ENCODE measurements around the gene OR2L8.
"Not testable (repeated sequence)": the region's sequence is repeated elsewhere in the genome, so short reads cannot be mapped to it uniquely, and the experiment has no call there.

The OR2L8 gene, protein sequence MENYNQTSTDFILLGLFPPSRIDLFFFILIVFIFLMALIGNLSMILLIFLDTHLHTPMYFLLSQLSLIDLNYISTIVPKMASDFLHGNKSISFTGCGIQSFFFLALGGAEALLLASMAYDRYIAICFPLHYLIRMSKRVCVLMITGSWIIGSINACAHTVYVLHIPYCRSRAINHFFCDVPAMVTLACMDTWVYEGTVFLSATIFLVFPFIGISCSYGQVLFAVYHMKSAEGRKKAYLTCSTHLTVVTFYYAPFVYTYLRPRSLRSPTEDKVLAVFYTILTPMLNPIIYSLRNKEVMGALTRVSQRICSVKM

DNA sequence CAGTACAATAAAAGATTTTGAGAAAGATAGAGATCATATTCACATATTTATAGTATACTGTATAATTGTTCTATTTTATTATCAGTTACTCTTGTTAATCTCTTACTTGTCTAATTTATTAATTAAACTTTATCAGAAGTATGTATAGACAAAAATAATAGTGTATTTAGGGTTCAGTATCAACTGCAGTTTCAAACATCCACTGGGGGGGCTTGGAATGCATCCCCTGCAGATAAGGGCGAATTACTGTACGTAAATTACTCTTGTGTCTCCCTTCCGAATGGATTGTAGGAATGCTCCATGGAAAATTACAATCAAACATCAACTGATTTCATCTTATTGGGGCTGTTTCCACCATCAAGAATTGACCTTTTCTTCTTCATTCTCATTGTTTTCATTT is at the start of gene OR2L8:
Gene OR2L8, plus strand, starts transcription at position 301 of the 400 bp plus-strand sequence. Its CDS starts 0 bp downstream, at position 301.
- DNase-seq: no peak

DNA sequence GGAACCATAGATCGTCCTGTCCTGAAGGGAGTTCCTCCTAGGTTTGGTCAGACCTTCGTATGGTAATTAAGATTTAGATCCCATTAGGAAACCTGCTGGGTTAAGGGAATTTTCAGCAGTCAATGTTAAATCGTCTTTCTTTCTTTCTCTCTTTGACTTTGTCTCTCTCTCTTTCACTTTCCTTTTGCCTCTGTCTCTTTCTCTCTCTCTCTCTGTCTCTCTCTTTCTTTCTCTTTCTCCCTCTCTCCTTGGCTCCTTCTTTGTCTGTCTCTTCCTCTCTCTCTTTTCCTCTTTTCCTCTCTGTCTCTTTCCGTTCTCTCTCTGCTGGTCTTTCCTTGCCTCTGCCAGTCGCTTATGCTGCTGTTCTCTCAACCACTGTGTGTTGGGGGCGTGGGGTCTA is 44.5 kb upstream of the OR2L8 start:
- no peak for DNase-seq

DNA sequence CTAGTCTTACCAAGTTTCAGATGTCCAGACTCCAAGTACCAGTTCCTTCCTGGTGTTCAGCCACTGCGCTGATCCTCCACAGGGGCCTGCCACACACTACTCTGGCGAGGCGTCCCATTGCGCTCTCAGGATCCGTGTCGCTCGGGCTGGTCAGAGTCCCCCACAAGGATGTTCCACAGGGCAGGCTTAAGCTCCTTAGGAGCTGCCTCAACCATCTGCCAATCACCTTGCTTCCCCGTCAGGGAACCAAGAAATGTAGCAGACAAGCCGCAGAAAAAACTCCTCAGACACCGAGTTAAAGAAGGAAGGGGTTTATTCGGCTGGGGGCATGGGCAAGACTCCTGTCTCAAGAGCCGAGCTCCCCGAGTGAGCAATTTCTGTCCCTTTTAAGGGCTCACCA is 43.5 kb upstream of the OR2L8 start:
- no peak for DNase-seq

DNA sequence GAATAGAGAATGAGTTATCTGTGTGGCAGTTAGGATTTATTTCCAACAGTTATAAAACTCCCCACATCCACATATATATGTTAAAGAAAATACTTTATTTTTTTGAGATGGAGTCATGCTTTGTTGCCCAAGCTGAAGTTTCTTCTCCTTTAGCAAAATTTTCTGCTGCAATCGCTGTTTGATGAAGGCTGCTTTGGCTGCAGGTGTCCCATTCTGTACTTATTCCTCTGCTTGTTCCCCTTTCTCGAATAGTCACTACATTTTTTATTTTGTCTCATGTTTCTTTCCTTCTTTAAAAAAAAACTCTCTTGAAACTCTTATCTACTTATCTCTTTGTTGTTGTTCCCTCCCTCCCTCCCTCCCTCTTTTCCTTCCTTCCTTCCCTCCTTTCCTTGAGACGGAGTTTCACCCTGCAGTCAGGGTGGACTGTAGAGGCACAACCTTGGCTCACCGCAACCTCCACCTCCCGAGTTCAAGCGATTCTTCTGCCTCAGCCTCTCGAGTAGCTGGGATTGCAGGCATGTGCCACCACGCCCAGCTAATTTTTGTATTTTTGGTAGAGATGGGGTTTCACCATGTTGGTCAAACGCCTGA is 42.7 kb upstream of the OR2L8 start:
- no peak for DNase-seq

DNA sequence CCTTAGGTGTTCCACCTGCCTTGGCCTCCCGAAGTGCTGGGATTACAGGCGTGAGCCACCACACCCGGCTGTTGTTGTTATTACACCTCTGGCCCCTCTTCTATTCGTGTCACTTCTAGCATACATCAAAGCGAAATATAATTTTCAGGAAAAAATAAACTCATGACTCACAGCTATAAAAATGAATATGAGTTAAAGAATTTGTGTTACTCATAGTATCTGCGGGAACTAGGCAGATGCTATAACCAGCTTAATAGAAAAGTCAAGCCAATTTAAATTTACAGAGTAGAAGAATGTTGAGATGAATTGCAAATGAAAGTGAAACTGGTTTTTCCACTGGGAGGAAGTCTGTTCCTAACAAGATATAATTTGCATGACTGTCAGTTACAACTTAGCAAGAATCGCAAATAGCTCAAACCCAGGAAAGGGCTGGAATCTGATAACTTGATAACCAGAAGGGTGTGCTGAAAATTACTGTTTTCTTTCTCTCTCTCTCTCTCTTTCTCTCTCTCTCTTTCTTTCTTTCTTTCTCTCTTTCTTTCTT is 42.1 kb upstream of the OR2L8 start:
- no peak for DNase-seq

DNA sequence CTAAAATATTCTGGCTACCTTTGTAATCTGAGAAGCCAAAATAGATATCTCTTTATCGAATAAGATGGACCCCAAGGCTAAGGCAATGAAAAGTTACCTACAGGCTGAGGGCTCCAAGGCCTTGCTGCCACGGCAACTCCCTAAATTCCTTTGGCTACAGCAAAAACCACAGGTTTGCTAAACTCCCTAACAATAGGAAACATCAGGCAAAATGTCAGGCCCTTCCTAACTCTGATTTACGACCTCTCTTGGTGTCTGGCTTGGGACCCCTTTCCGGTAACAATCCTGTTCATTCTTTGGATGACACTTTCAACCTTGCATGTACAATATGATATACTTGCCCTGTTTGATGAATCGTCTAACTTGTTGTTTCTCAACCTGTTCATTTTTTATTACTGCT is 39.9 kb upstream of the OR2L8 start:
- DNase-seq: no peak

DNA sequence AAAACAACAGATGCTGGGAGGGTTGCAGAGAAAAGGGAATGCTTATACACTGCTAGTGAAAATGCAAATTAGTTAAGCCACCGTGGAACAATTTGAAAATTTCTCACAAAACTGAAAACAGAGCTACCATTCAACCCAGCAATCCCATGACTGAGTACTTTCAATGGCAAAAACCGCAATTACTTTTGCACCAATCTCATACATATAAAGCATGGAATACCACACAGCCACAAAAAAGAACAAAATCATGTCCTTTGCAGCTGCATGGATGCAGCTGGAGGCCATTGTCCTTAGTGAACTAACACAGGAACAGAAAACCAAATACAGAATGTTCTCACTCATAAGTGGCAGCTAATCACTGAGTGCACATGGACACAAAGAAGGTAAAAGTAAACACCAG is 34.9 kb upstream of the OR2L8 start:
- no peak for DNase-seq

DNA sequence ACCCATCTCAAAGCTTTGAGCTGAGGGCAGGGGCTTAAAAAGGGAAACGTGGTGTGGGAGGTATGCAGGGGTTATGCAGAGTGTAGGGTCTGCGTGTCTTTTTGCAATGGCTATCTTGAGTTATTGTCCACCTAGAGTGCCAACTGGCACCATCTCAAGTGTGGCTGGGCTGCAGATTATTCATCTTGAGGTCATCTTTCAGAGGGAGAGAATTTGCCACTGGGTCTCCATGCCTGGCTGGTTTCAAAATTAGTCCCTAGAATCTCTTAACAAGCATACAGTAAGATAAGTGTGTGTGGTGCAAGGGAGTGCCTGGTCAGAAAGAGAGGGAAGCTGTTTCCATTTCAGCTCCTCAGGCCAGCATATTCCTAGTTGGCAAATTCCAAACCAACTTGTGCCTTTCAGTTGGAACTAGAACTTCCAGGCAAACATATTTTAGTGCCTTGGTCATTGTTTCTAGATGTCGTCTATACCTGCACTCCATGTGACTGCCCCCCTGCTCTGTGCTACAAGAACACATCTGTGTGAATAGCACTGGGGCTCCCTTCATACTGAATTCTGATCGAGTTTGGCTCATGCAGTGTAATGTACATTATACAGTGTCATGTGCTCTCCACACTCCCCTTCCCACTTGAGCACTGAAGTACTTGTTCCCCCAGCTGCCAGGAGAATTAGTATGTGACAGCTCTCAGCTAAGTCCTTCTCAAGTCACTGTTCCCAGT is 33.6 kb upstream of the OR2L8 start:
- DNase-seq: no peak

DNA sequence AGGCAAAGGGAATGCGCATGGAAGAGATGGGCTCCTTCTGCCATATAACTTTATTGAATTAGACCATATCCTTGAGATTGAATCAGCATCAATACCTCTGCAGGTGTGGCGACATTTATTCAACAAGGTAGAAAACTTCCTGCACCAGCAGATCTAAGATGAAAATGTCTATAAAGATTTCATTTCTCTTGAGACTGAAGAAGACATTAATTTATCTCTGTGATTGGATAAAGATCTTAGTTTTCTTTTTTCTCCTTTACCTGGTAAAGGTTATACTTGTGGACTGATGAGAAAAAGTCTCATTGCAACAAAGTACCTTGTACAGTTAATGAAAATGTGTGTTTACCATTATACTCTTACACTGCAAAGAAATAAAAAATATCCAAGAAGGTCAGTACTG is 28.7 kb upstream of the OR2L8 start, which contains the start of gene OR2T8:
Gene OR2T8, plus strand, starts transcription at position 301 of the 400 bp plus-strand sequence. CDS start 766 bp downstream, outside the sequence.
- no peak for DNase-seq

DNA sequence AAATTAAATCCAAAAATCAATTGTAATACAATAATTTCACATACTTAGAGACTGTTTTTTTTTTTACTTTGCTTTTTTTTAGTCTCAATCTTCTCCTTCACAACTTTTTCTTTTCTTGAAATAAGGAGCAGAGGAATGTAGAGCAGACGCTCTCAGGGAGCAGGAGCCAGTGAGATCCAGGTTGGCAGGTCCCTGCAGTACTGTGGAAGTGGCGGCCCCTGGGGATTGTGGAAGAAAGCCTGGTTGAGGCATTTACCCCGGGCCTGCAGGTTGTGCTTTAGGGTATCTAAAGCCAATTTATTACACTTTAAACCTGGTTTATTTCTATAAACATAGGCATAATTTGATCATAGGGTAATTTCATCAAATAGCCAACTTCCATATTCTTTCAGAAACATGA is 24.7 kb upstream of the OR2L8 start:
- DNase-seq: no peak

DNA sequence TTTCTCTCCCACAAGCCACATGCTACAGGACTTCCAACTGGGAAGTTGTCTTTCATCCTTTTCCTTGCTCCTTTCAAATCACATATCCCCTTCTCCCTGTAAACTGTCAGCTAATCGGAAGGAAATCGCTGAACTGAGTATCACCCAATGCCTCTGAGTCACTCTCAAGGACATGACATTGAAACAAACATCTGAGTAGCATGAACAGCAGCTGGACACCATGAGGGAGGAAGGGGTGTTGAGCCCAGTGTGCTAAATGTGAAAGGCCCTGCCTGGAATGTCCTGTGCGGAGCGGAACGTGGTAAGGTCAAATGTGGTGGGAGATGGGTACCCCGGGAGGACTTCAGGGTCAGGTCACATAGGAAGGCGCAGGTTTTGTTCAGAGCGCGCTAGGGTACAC is 23.8 kb upstream of the OR2L8 start, which contains the start of gene OR2AJ1:
Gene OR2AJ1, plus strand, starts transcription at position 22 of the 400 bp plus-strand sequence. CDS start 8,880 bp downstream, outside the sequence.
- no peak for DNase-seq

DNA sequence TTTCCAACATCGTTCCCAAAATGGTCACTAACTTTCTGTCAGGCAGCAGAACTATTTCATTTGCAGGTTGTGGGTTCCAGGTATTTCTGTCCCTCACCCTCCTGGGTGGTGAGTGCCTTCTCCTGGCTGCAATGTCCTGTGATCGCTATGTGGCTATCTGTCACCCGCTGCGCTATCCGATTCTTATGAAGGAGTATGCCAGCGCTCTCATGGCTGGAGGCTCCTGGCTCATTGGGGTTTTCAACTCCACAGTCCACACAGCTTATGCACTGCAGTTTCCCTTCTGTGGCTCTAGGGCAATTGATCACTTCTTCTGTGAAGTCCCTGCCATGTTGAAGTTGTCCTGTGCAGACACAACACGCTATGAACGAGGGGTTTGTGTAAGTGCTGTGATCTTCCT is 14.7 kb upstream of the OR2L8 start:
- no peak for DNase-seq

DNA sequence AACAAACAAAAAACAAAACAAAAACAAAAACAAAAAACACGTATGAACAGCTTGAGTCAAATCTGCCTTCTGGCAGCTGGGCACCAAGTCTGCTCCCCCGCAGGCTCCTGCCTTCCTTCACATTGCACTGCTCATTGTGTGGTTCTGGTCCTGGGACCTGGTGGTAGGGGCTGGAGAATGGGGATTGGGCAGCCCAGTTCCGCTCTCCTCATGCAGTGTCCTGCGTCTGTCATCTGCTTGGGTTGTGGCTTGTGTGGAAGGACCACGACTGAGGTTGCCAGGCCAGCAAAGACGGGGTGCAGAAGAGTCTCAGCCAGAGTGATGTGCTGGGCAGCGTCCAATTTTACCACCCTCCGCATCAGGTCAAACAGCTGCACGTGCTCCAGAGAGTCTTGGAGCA is 12.9 kb upstream of the OR2L8 start:
- no peak for DNase-seq

DNA sequence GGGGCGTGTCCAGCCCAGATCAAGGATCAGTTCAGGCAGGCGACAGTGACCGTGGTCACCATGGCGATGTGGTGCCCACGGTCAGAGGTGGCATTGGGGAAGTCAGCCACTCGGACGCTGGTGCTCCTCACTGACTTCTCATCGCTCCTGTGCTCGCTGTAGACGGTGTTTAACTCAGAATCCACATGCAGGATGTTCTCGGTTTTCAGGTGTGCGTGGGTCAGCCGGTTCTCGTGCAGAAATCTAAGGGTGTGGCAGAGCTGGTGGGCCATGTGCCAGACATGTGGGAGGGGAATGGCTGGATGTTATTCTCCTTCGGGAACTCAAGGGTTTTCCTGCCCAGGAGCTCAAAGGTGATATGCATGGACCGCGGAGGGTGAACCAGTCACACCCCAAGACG is 12.2 kb upstream of the OR2L8 start:
- no peak for DNase-seq

DNA sequence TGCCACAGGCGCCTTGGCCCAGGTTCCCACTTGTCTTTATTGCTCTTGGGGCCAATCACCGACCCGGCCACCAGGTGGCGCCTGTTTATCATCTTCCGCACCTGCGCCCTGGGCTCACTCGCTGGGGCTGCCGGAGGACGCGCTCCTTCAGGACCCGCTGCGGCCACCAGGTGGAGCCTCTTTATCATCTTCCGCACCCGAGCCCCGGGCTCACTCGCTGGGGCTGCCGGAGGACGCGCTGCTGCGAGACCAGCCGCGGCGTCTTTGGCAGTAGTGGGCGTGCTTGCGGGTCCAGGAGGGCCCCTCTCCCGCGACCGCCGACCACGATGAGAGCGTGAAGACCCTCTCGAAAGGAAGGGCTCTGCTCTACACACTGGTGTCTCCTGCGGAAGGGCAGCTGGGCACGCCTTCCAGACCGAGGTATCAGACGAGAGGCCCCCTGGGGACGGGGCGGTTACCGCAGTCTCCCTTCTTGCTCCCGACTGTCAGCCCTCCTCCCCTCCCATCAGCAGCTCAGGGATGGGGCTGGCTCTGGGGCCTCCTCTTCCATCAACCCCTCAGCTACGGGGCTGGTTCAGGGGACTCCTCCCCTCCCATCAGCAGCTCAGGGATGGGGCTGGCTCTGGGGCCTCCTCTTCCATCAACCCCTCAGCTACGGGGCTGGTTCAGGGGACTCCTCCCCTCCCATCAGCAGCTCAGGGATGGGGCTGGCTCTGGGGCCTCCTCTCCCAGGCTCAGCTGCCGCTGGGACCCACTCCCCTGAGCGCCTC is 11.5 kb upstream of the OR2L8 start:
- not testable (repeated sequence) for DNase-seq

DNA sequence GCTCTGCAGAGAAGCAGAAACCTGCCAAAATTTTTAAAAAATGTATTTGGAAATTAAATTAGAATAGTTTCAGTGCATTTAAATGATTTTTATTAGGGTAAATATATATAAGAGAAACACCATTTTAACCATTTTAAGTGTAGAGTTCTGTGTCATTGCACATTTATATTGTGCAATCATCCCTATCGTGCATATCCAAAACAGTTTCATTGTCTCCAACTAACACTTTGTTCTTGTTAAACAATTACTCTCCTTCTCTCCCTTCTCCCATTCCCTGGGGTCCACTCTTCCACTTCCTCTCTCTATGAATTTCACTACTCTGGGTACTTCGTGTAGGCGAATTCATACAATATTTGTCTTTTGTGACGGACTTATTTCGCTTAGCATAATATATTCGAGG is 6.0 kb upstream of the OR2L8 start:
- no peak for DNase-seq

DNA sequence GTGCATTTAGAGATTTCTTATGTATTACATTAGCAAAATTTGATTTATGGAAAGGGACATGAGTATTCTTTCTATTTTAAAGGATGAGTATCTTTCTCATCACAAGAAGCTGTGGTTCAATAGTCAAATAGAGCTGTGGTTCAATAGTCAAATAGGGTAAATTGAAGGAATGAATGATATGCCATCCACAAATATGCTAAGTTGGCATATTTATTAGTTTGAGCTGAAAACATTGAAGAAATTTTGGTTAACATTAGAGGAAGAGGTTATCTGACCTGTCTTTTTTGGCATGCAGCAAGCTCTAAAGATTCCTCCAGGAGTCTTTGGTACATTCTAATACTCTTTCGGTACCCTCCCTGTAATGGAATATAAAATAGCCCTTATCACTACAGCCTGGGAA is 4.8 kb downstream of the OR2L8 start:
- no peak for DNase-seq

DNA sequence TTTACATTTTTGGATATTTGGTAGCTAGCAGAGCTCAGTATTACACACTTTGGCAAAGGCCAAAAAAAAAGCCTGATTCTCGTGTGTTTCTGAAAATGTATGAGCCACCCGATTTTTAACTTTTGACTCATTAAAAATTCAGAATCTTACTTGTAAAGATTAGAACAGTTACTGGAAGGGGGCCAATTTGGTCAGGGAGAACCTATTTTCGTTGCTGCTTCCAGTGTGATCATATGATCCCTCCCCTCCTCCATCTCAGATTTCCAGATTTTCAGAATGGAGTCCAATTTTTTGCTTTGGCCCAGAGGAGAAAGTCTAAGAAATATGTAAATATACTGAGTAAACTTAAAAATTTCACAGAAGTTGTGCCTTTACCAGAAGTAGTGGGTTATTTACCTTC is 13.1 kb downstream of the OR2L8 start:
- DNase-seq: no peak

DNA sequence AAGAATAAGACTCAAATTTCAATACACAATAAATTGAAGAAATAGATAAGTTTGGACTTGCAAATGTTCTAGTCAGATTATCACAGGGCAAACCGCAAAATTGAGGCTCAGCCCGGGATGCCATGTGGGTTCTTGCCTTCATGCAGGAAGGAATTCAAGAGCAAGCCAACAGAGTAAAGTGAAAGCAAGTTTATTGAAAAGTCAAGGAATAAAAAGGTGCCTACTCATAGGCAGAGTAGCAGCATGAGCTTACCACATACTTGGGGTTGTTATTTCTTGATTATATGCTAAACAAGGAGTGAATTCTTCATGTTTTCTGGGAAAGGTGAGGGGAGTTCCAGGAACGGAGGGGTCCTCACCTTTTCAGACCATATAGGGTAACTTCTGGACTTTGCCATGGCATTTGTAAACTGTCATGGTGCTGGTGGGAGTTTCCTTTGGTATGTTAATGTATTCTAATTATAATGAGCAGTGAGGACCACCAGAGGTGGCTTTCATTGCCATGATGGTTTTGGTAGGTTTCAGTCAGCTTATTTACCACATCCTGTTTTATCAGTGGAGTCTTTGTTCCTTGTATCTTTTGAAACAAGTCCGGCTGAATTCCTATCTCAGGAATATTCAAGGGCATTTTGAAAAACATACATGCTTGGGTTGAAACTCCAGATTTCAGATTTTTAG is 14.4 kb downstream of the OR2L8 start:
- no peak for DNase-seq

DNA sequence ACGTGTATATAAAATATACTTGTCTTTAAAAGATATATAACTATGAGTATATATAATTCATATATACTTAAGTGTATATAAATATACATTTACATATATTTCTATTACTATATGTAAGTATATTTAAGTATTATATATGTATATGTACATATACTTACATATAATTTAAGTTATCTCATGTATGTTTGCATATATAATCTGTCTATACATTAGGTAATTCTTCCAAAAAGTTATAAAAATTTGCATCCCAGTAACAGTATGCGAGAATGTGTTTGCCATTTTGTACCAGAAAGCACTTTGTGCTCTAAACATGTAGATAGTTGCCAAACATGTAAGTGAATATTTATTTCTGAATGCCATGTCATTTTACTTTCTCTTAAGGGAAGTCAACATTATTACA is 16.3 kb downstream of the OR2L8 start, which contains the start of gene OR2AK2:
Gene OR2AK2, plus strand, starts transcription at position 301 of the 400 bp plus-strand sequence. CDS start 144 bp downstream, outside the sequence.
- no peak for DNase-seq

DNA sequence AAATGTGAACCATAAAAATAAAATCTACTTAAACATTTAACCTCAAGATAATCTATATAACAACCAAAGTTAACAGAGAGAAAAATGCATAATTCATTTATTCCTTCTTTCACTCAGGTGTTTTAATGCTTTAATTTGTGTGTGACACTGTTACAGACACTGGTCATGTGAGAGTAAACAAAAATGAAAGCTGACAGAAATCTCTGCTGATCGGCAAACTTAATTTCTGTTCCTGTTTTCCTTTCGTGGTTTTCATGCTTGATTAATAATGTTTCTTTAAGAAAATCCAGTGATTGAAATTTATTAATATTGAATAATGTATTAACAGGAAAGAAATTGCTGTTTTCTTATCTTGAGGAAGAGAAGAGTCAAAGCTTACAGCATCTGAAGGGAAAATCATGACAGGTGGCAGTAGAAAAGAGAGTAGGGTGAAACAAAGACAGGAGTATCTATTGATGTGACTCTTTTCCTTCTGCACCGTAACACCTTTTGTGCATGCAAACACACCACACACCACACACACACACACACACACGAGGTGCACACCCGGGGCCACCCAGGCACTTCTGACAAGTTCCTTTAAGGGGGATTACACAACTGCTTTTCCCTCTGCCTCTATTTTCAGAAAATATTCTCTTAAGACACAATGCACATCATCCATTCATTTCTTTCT is 18.0 kb downstream of the OR2L8 start:
- no peak for DNase-seq

DNA sequence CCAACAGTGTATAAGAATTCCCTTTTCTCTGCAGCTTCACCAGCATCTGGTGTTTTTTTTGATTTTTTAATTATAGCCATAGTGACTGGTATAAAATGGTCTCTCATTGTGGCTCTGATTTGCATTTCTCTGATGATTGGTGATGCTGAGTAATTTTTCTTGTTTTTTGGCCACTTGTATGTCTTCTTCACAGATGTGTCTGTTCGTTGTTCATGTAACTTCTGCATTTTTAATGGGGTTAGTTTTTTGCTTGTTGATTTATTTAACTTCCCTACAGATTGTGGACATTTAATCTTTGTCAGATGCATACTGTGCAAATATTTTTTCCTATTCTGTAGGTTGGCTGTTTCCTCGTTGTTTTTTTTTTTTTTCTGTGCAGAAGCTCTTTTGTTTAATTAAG is 44.3 kb downstream of the OR2L8 start:
- DNase-seq: no peak

Data from NCI-H1092 treated with DMSO at 0.1 percent for 48 hours (cell line).